GM12874 (cell line): ENCODE data around the gene ZMYM3.

Experiments used
- CTCF ChIP-seq: IDR thresholded peaks from 2 replicates; pipeline ENCODE4 v1.5.1; 2011; ENCODE audit warnings: low read depth, mild to moderate bottlenecking, control low read depth, low read length, moderate library complexity; ENCODE audit not compliant: insufficient read depth

The ZMYM3 gene

GRCh38 chrX:71239781-71240180 lies 14.2 kb downstream of the ZMYM3 start:
- TF ChIP-seq CTCF = no peak

- TF ChIP-seq CTCF = no peak
Observed at GRCh38 chrX:71236836-71237235, 17.1 kb downstream of the ZMYM3 start.

GRCh38 chrX:71235482-71235881 lies 18.5 kb downstream of the ZMYM3 start:
- no peak for TF ChIP-seq CTCF

GRCh38 chrX:71228063-71228642 lies 25.8 kb downstream of the ZMYM3 start:
- TF ChIP-seq CTCF = no peak

GRCh38 chrX:71227370-71228062 lies 26.4 kb downstream of the ZMYM3 start:
- no peak for TF ChIP-seq CTCF

GRCh38 chrX:71225676-71226075 lies 28.3 kb downstream of the ZMYM3 start:
- no peak for TF ChIP-seq CTCF

- TF ChIP-seq CTCF = no peak
Observed at GRCh38 chrX:71225009-71225408, 28.9 kb downstream of the ZMYM3 start.
